HUES48 (cell line): ENCODE measurements around the gene KHDC1.
"Not testable (repeated sequence)": the region's sequence is repeated elsewhere in the genome, so short reads cannot be mapped to it uniquely, and the experiment has no call there.

Source experiments
- H3K27ac ChIP-seq: one replicate; pipeline ENCODE4 v1.7.0; 2013; ENCODE audit warnings: low read depth, low read length, inconsistent platforms
- H3K27me3 ChIP-seq: 2 replicates; pipeline ENCODE4 v1.6.1; 2013; ENCODE audit warnings: mild to moderate bottlenecking, low read length; ENCODE audit not compliant: control insufficient read depth, insufficient read depth
- H3K36me3 ChIP-seq: 2 replicates; pipeline ENCODE4 v1.6.1; 2013; ENCODE audit warnings: low read length; ENCODE audit not compliant: control insufficient read depth, insufficient read depth
- H3K4me1 ChIP-seq: 2 replicates; pipeline ENCODE4 v1.6.1; 2013; ENCODE audit warnings: mild to moderate bottlenecking, low read length; ENCODE audit not compliant: control insufficient read depth, insufficient read depth
- H3K4me3 ChIP-seq: 2 replicates; pipeline ENCODE4 v1.5.1; 2013; ENCODE audit warnings: mild to moderate bottlenecking, low read depth, low read length
- H3K9ac ChIP-seq: 2 replicates; pipeline ENCODE4 v1.6.1; 2013; ENCODE audit warnings: mild to moderate bottlenecking, low read depth, low read length, moderate library complexity
- H3K9me3 ChIP-seq: 2 replicates; pipeline ENCODE4 v1.6.1; 2013; ENCODE audit warnings: low read length; ENCODE audit not compliant: control insufficient read depth, insufficient read depth

Gene KHDC1

DNA sequence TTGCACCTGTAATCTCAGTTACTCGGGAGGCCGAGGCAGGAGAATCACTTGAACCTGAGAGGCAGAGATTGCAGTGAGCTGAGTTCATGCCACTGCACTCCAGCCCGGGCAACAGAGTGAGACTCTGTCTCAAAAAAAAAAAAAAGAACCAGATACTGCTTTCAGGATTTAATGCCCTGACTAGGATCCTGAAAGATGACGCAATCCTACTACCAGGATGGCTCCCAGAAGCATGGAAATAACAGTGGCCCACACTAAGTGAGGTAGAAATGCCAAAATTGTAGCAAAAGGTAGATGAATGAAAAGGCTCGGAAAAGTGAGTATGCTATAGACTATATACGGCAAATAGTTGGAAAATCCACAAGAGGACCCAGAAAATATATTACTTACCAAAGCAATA is 23.8 kb upstream of the KHDC1 start:
- Histone ChIP-seq H3K27ac (no peak overlapping the region), H3K9me3 (no peaks in the 10 kb centered on the region), H3K27me3 (no peaks in the 10 kb centered on the region), H3K36me3 (peaks cover 10% of the 10 kb centered on the region), H3K4me3 (no peak overlapping the region), H3K4me1 (no peaks in the 10 kb centered on the region), H3K9ac (no peak overlapping the region)

DNA sequence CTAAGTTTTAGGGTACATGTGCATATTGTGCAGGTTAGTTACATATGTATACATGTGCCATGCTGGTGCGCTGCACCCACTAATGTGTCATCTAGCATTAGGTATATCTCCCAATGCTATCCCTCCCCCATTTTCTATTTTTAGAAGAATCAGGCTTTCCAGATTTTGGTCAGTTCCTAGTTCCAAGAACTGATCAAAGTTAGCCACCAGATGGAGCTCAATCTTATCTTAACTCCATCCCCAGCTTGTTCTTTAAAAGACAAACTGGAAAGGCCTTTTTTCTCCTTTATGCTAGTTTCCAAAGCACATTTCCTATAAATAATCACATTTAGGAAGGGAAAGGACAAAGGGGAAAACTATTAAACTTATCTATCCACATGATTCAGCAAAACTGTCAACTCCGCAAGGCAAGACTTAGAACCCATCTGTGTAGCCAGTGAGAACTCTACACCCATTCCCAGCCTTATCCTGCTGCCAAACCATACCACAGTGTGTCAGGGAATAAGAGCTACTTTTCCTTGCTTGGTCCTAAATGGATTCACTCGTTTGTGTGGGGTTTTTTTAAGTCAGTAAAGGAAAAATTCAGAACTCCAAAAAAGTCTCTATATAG is 22.8 kb upstream of the KHDC1 start:
- Histone ChIP-seq H3K27me3 (no peaks in the 10 kb centered on the region), H3K4me3 (no peak overlapping the region), H3K9ac (no peak overlapping the region), H3K27ac (peak overlapping the region; percentile 5), H3K36me3 (0 out of 2 replicates have a peak, but pooled peaks cover under 1% of the 10 kb centered on the region), H3K9me3 (no peaks in the 10 kb centered on the region), H3K4me1 (no peaks in the 10 kb centered on the region)

DNA sequence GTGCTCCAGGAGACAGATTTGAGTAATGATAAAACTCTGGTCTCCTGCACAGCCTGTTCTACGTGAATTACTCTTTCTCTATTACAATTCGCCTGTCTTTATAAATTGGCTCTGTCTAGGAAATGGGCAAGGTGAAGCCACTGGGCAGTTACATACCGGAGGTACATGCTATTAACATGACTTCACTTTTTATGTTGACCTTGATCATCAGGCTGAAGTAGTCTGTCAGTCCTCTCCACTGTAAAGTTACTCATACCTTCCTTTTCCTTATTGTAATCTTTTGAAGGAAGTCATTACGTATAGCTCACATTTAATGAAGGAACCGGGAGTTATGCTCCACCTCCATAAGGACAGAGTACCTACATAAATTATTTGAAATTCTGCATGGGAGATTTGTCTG is 19.9 kb upstream of the KHDC1 start:
- Histone ChIP-seq H3K4me1 (no peaks in the 10 kb centered on the region), H3K36me3 (peaks cover 4% of the 10 kb centered on the region), H3K4me3 (no peak overlapping the region), H3K9ac (no peak overlapping the region), H3K9me3 (no peaks in the 10 kb centered on the region), H3K27me3 (no peaks in the 10 kb centered on the region), H3K27ac (no peak overlapping the region)

DNA sequence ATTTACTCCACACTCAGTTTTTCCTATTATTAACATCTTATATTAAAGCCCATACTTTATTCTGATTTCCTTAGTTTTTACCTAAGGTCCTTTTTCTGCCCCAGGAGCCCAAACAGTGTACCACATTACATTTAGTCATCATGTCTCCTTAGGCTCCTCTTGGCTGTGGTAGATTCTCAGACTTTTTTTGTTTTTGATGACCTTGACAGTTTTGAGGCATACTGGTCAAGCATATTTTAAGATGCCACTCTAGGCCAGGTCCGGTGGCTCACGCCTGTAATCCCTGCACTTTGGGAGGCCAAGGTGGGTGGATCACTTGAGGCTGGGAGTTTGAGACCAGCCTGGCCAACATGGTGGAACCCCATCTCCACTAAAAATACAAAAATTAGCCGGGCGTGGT is 18.7 kb upstream of the KHDC1 start:
- H3K36me3 ChIP-seq, H3K9ac ChIP-seq, H3K27ac ChIP-seq, H3K27me3 ChIP-seq, H3K4me1 ChIP-seq, H3K4me3 ChIP-seq, H3K9me3 ChIP-seq: not testable (repeated sequence)

DNA sequence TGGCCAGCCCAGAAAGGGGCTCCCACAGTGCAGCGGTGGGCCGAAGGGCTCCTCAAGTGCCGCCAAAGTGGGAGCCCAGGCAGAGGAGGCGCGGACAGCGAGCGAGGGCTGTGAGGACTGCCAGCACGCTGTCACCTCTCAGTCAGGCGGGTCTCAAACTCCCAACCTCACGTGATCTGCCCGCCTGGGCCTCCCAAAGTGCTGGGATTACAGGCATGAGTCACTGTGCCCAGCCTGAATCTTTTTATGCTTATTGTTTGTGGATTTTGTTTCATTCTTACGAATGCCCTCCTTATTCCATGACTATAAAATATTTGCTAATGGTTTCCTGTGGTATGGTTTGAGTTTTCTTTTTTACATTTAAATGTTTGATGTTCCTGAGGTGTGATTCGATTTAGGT is 6.3 kb upstream of the KHDC1 start:
- not testable (repeated sequence) for H3K27ac ChIP-seq, H3K4me3 ChIP-seq, H3K9me3 ChIP-seq, H3K9ac ChIP-seq, H3K27me3 ChIP-seq, H3K4me1 ChIP-seq
- H3K36me3 ChIP-seq: peaks cover 22% of the 10 kb centered on the region

DNA sequence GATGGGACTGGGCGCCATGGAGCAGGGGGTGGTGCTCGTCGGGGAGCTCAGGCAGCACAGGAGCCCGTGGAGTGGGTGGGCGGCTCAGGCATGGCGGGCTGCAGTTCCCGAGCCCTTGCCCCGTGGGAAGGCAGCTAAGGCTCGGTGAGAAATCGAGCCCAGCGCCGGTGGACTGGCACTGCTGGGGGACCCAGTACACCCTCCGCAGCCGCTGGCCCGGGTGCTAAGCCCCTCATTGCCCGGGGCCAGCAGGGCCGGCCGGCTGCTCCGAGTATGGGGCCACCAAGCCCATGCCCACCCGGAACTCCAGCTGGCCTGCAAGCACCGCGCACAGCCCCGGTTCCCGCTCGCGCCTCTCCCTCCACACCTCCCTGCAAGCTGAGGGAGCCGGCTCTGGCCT is 5.9 kb upstream of the KHDC1 start:
- not testable (repeated sequence) for H3K27me3 ChIP-seq, H3K4me3 ChIP-seq, H3K27ac ChIP-seq, H3K4me1 ChIP-seq, H3K9ac ChIP-seq, H3K9me3 ChIP-seq
- H3K36me3 ChIP-seq: peaks cover 18% of the 10 kb centered on the region

DNA sequence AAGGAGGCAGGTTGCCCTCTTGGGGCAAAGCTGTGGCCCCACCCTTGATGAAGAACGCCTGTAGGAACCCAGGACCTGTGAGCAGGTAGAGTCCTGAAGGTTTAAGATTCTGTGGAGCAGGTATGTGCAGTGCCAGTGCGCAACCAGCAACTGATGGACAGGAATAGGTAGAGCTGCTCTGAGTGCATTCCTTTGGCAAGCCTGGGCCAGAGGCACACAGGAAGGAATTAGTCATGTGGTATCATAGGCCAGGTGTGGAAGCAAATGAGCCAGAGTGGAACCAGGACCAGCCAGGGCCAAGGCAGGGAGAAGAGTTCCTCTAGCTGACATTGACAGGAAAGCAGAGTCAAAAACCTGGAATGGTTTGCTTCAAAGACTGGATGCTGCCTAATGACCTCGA is 1.4 kb upstream of the KHDC1 start:
- Histone ChIP-seq H3K4me3 (no peak overlapping the region), H3K9ac (no peak overlapping the region), H3K36me3 (peaks cover 11% of the 10 kb centered on the region), H3K27ac (no peak overlapping the region), H3K9me3 (no peaks in the 10 kb centered on the region), H3K27me3 (no peaks in the 10 kb centered on the region), H3K4me1 (peaks cover 12% of the 10 kb centered on the region)

DNA sequence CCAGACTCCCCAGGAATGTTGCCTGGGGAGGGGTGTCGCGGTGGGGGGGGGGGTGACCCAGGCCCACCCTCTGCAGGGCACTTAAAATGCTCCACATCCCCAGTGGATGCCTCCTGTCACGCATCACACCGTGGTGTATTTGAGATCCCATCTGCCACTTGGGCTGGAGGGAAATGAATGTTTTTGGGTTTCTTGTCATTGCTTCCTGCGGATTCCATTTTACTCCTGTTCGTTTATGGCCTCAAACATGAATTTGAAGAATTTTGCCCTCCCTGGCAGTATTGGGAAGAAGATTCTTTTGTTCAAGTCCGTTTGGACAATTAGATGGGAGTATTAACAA is 544 bp upstream of the KHDC1 start:
- Histone ChIP-seq H3K9me3 (no peaks in the 10 kb centered on the region), H3K9ac (peak overlapping the region; percentile 59; the same call in 1 of the 2 replicates), H3K4me1 (peaks cover 14% of the 10 kb centered on the region), H3K4me3 (peak overlapping the region; percentile 69), H3K27me3 (no peaks in the 10 kb centered on the region), H3K27ac (peak overlapping the region; percentile 56), H3K36me3 (peaks cover 11% of the 10 kb centered on the region)

DNA sequence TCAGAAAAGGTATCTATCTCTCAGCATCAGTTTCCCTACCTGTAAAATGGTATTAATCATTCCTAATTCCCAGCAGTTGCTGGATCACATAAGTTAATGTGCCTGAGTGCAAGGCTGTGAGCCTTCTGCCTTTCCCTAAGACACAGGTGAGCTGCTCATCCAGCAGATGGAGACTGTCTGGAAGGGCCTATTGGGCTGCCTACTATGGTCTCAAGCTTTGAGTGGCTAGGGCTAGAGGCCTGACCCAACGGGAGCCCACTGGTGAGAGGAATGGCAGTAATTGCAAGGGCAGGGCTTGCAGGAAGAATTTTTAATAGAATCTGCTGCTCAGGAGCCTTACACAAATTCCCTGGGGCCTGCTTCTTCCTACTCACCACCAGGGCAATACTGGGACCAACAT is 4.3 kb downstream of the KHDC1 start:
- no peak overlapping the region for H3K9ac ChIP-seq
- peaks cover 14% of the 10 kb centered on the region for H3K4me1 ChIP-seq
- no peak overlapping the region for H3K27ac ChIP-seq
- no peak overlapping the region for H3K4me3 ChIP-seq
- H3K27me3 ChIP-seq: no peaks in the 10 kb centered on the region
- no peaks in the 10 kb centered on the region for H3K36me3 ChIP-seq
- no peaks in the 10 kb centered on the region for H3K9me3 ChIP-seq

DNA sequence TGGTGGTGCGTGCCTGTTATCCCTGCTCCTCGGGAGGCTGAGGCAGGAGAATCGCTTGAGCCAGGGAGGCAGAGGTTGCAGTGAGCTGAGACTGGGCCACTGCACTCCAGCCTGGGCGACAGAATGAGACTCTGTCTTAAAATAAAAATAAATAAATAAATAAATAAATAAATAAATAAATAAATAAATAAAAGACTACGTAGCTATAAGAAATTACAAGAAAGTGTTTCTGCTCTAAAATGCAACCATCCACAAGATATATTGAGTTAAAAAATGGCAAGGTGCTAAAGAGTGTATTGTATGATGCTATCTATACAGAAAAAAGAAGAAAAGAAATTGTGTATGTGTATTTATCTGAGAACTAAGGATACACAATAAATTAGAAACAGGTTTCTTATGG is 8.7 kb downstream of the KHDC1 start:
- not testable (repeated sequence) for H3K36me3 ChIP-seq, H3K27ac ChIP-seq, H3K4me3 ChIP-seq, H3K27me3 ChIP-seq, H3K4me1 ChIP-seq, H3K9ac ChIP-seq, H3K9me3 ChIP-seq

DNA sequence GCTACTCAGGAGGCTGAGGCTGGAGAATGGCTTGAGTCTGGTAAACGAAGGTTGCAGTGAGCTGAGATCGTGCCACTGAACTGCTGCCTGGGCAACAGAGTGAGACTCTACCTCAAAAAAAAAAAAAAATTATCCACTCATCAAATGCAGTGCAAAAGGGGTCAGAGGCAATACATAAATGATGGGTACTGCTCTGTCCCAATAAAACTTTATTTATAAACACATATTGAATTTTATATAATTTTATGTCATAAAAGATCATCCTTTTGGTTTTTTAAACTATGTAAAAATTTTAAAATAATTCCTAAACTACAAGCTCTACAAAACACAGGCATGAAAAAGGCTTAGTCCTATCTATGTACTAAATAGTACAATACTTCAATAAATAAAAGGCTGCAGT is 10.3 kb downstream of the KHDC1 start:
- H3K4me1 ChIP-seq: no peaks in the 10 kb centered on the region
- no peaks in the 10 kb centered on the region for H3K27me3 ChIP-seq
- no peak overlapping the region for H3K4me3 ChIP-seq
- no peaks in the 10 kb centered on the region for H3K36me3 ChIP-seq
- no peaks in the 10 kb centered on the region for H3K9me3 ChIP-seq
- no peak overlapping the region for H3K27ac ChIP-seq
- H3K9ac ChIP-seq: no peak overlapping the region

DNA sequence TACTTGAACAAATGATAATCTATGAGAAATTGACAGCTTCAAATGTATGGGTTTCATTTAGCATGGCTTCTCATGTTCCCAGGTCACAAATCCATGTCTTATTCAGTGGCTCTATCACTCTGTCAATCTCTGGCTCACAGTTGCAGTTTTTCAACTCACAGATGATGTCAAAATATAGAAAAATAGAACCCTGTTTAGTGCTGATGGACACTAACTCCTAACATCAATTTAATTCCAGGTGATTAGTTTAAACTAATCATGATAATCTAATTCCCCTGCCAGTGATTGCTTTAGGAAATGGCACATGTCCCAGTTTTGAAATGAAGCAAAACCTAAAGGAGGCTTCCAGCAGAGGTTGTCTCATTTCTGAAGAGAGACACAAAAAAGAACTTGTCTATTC is 13.0 kb downstream of the KHDC1 start:
- Histone ChIP-seq H3K36me3 (no peaks in the 10 kb centered on the region), H3K27ac (no peak overlapping the region), H3K4me1 (no peaks in the 10 kb centered on the region), H3K9ac (no peak overlapping the region), H3K4me3 (no peak overlapping the region), H3K9me3 (no peaks in the 10 kb centered on the region), H3K27me3 (no peaks in the 10 kb centered on the region)
